NT2/D1 (cell line): ENCODE results near the gene SVEP1.
"Not testable (repeated sequence)": the region's sequence is repeated elsewhere in the genome, so short reads cannot be mapped to it uniquely, and the experiment has no call there.

Experiments
- DNase-seq: peaks from one replicate; pipeline ENCODE4 v3.0.0-alpha.2; 2011; ENCODE audit warnings: low read depth, low spot score
- H3K27me3 ChIP-seq: 2 replicates; pipeline ENCODE4 v1.6.0; 2011; ENCODE audit warnings: mild to moderate bottlenecking; ENCODE audit not compliant: insufficient read length, insufficient read depth
- H3K36me3 ChIP-seq: 2 replicates; pipeline ENCODE4 v1.6.1; 2011; ENCODE audit warnings: mild to moderate bottlenecking, low read length, mixed read lengths; ENCODE audit not compliant: insufficient read depth, insufficient read length
- H3K4me1 ChIP-seq: 2 replicates; pipeline ENCODE4 v1.5.1; 2011; ENCODE audit not compliant: insufficient read depth, insufficient read length
- H3K4me3 ChIP-seq: 2 replicates; pipeline ENCODE4 v1.5.1; 2011; ENCODE audit warnings: low read depth; ENCODE audit not compliant: insufficient read length
- H3K9ac ChIP-seq: 2 replicates; pipeline ENCODE4 v1.6.0; 2011; ENCODE audit warnings: low read depth; ENCODE audit not compliant: insufficient read length
- H3K9me3 ChIP-seq: 2 replicates; pipeline ENCODE4 v1.5.1; 2011; ENCODE audit warnings: mild to moderate bottlenecking, low read length; ENCODE audit not compliant: insufficient read depth
- SUZ12 ChIP-seq: IDR thresholded peaks from 2 replicates; pipeline ENCODE4 v1.6.1; 2011; ENCODE audit not compliant: insufficient read length, insufficient read depth; ENCODE audit errors: extremely low read depth
- YY1 ChIP-seq: IDR thresholded peaks from 2 replicates; pipeline ENCODE4 v1.6.1; 2011; ENCODE audit not compliant: insufficient read length, insufficient read depth
- ZNF274 ChIP-seq: IDR thresholded peaks from 2 replicates; pipeline ENCODE4 v1.6.1; 2011; ENCODE audit warnings: mild to moderate bottlenecking, low read depth, low read length

SVEP1 gene

GRCh38 chr9:110579034-110579861, at the start of gene SVEP1:
TSS of gene SVEP1 (minus strand) at chr9:110579741. CDS start at chr9:110579543, 198 bp downstream.
- no peaks in the 10 kb centered on the region for H3K9me3 ChIP-seq
- no peaks in the 10 kb centered on the region for H3K36me3 ChIP-seq
- peaks cover 47% of the 10 kb centered on the region for H3K27me3 ChIP-seq
- H3K4me1 ChIP-seq, result no peaks in the 10 kb centered on the region
- peak within 1 kb of the TSS; percentile 64 for H3K4me3 ChIP-seq
- H3K9ac ChIP-seq, result peak within 1 kb of the TSS; percentile 84
- no peak for TF ChIP-seq SUZ12
- TF ChIP-seq ZNF274, result no peak
- TF ChIP-seq YY1, result no peak
- DNase-seq, result no peak

DNA sequence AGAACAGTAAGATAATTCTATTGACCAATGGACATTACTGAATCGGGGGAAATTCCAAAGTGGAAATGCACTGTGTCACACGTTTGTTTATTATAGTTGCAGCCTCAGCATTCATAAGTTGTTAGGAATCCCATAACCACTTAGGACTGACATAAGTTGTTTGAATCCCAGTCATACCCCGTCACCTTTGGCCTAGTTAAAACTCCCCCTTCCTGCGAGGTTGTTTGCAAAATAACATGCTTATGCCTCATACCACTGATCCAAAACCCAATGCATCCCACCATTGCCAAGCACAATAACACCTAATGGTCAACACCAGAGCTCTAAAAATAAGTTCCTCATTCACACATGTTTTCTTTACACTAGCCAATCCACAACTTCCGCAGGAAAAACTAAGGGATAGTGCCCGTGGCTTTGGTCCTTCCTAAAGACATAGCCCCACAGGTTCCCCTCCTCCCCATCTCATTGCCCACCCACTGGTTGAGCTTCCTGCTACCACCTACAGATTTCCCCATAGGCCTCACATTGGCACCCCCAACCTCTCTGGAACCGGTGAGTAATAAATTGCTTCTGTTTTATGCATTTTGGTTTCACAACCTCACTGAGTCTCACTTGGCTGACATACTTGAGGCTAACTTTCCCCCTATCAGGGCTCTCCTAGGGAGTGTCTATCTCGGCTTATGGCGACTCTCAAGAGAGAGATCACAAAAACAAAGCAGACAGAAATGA, 46.7 kb upstream of the SVEP1 start:
- TF ChIP-seq YY1 (no peak), ZNF274 (no peak), SUZ12 (no peak)
- Histone ChIP-seq H3K27me3 (no peaks in the 10 kb centered on the region), H3K4me1 (no peaks in the 10 kb centered on the region), H3K9me3 (no peaks in the 10 kb centered on the region), H3K9ac (no peak overlapping the region), H3K36me3 (no peaks in the 10 kb centered on the region), H3K4me3 (no peak overlapping the region)
- no peak for DNase-seq

- H3K27me3 ChIP-seq, result no peaks in the 10 kb centered on the region
- H3K9ac ChIP-seq, result no peak overlapping the region
- DNase-seq, result peak; percentile 61
- H3K4me3 ChIP-seq, result no peak overlapping the region
- H3K4me1 ChIP-seq, result no peaks in the 10 kb centered on the region
- no peaks in the 10 kb centered on the region for H3K9me3 ChIP-seq
- H3K36me3 ChIP-seq, result no peaks in the 10 kb centered on the region
- no peak for TF ChIP-seq ZNF274
These were observed 44.0 kb upstream of the SVEP1 start for GRCh38 chr9:110623462-110624025.

DNA sequence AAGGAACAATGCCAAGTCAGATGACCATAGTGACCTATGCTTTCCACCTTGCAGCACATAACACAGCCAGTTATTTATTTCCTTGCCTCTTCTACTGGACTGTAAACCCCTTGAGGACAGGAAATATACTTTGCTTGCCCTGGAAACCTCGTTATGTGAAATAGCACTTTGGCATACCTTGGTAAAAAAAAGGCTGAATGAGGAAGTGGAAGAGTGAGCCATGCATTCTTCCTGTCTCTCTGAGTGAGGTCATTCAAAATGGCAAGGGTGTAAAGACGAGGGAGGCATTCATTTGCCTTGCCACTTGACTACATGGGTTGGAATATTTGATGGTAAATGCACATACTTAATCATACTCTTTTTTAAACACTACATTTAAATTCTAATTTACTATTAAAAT, 42.8 kb upstream of the SVEP1 start:
- no peak overlapping the region for H3K4me3 ChIP-seq
- DNase-seq, result no peak
- H3K9ac ChIP-seq, result no peak overlapping the region
- H3K9me3 ChIP-seq, result no peaks in the 10 kb centered on the region
- no peaks in the 10 kb centered on the region for H3K4me1 ChIP-seq
- no peaks in the 10 kb centered on the region for H3K36me3 ChIP-seq
- TF ChIP-seq ZNF274 (no peak), SUZ12 (no peak), YY1 (no peak)
- H3K27me3 ChIP-seq, result no peaks in the 10 kb centered on the region

- DNase-seq, result no peak
- Histone ChIP-seq H3K9ac (no peak overlapping the region), H3K27me3 (no peaks in the 10 kb centered on the region), H3K4me3 (no peak overlapping the region), H3K9me3 (no peaks in the 10 kb centered on the region), H3K36me3 (no peaks in the 10 kb centered on the region), H3K4me1 (no peaks in the 10 kb centered on the region)
- TF ChIP-seq SUZ12 (no peak), YY1 (no peak), ZNF274 (no peak)
These were observed 41.2 kb upstream of the SVEP1 start for GRCh38 chr9:110620726-110621125.

GRCh38 chr9:110619831-110620230, 40.3 kb upstream of the SVEP1 start:
- Histone ChIP-seq H3K9ac (no peak overlapping the region), H3K9me3 (no peaks in the 10 kb centered on the region), H3K27me3 (no peaks in the 10 kb centered on the region), H3K4me1 (no peaks in the 10 kb centered on the region), H3K4me3 (no peak overlapping the region), H3K36me3 (no peaks in the 10 kb centered on the region)
- no peak for DNase-seq
- TF ChIP-seq ZNF274, result no peak
- no peak for TF ChIP-seq SUZ12
- TF ChIP-seq YY1, result no peak

DNA sequence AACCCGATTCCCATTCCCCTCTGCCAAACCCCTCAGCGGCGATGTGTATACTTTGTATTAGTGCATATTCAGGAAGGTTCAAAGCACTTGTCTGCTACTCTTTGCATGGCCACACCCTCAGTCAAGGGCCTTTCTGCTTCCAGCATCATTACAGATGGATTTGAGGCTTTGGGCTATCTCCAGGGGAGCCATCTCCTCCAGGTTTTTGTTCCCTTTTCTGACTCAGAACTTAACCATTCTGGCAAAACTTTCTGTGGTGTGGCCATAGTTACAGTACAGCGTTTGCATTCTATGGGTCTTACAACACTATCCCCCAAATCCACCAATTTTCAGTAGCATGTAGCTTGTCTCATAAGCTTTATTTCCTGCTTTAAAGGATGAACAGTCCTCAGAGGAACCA, 36.0 kb upstream of the SVEP1 start:
- H3K9me3 ChIP-seq, result no peaks in the 10 kb centered on the region
- H3K9ac ChIP-seq, result no peak overlapping the region
- no peaks in the 10 kb centered on the region for H3K4me1 ChIP-seq
- TF ChIP-seq SUZ12 (no peak), YY1 (no peak), ZNF274 (no peak)
- no peak for DNase-seq
- no peak overlapping the region for H3K4me3 ChIP-seq
- no peaks in the 10 kb centered on the region for H3K27me3 ChIP-seq
- no peaks in the 10 kb centered on the region for H3K36me3 ChIP-seq

DNA sequence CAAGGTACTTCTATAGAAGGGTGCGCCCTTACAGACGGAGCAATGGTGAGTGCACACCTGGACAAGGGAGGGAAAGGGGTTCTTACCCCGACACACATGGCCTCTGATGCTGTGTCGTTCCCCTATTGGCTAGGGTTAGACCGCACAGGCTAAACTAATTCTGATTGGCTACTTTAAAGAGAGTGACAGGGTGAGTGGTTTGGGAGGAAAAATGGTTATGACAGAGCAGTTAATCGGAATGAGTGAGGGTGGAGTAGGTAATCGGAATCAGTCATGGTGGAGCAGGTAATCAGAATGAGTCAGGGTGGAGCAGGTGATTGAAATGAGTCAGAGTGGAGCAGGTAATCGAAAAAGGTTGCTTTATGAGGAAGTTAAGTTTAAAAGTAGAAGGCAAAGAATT, 35.0 kb upstream of the SVEP1 start:
- not testable (repeated sequence) for H3K4me1 ChIP-seq, DNase-seq, H3K27me3 ChIP-seq

More for the DNA sequence above, 35.0 kb upstream of the SVEP1 start:
- not testable (repeated sequence) for H3K36me3 ChIP-seq, H3K4me3 ChIP-seq, H3K9me3 ChIP-seq, H3K9ac ChIP-seq
